H9 (cell line): ENCODE data around the gene VPS39. TPM values are rescaled to one million over a fixed set of nuclear protein-coding genes. Genes with fewer than 3 reads are reported as not detected.

Experiments used
- DNase-seq: peaks from one replicate; pipeline ENCODE4 v3.0.0-alpha.2; 2017
- H2AFZ ChIP-seq: one replicate; pipeline ENCODE4 v1.6.1; 2013; ENCODE audit warnings: mild to moderate bottlenecking, low read length, control low read depth, moderate library complexity
- H2AK5ac ChIP-seq: 2 replicates; pipeline ENCODE4 v1.6.1; 2013; ENCODE audit warnings: low read length, control low read depth, mixed read lengths; ENCODE audit not compliant: insufficient read length
- H2BK120ac ChIP-seq: one replicate; pipeline ENCODE4 v1.6.1; 2013; ENCODE audit warnings: low read depth, mild to moderate bottlenecking, low read length, control low read depth, inconsistent platforms; ENCODE audit not compliant: poor library complexity, severe bottlenecking
- H2BK12ac ChIP-seq: 2 replicates; pipeline ENCODE4 v1.6.1; 2013; ENCODE audit warnings: low read length, control low read depth, mixed read lengths, low read depth; ENCODE audit not compliant: insufficient read length
- H2BK15ac ChIP-seq: 2 replicates; pipeline ENCODE4 v1.6.1; 2013; ENCODE audit warnings: low read depth, low read length, control low read depth
- H2BK20ac ChIP-seq: one replicate; pipeline ENCODE4 v1.6.1; 2013; ENCODE audit warnings: low read depth, mild to moderate bottlenecking, low read length, control low read depth, inconsistent platforms; ENCODE audit not compliant: poor library complexity, severe bottlenecking
- H2BK5ac ChIP-seq: 2 replicates; pipeline ENCODE4 v1.6.1; 2013; ENCODE audit warnings: low read length, control low read depth, mixed read lengths; ENCODE audit not compliant: insufficient read length
- H3K14ac ChIP-seq: 2 replicates; pipeline ENCODE4 v1.6.1; 2013; ENCODE audit warnings: low read length, control low read depth; ENCODE audit not compliant: insufficient read depth
- H3K18ac ChIP-seq: 2 replicates; pipeline ENCODE4 v1.6.1; 2013; ENCODE audit warnings: low read depth, mild to moderate bottlenecking, mixed read lengths, low read length, control low read depth; ENCODE audit not compliant: insufficient read length
- H3K23ac ChIP-seq: 2 replicates; pipeline ENCODE4 v1.6.1; 2013; ENCODE audit warnings: low read length, control low read depth, mixed read lengths, low read depth; ENCODE audit not compliant: insufficient read length
- H3K23me2 ChIP-seq: 2 replicates; pipeline ENCODE4 v1.6.1; 2013; ENCODE audit warnings: low read depth, mild to moderate bottlenecking, mixed read lengths, low read length, control low read depth; ENCODE audit not compliant: insufficient read length, poor library complexity, severe bottlenecking
- H3K27ac ChIP-seq: 2 replicates; pipeline ENCODE4 v1.5.1; 2013; ENCODE audit warnings: low read length, control low read depth, mixed read lengths, low read depth; ENCODE audit not compliant: insufficient read length
- H3K27me3 ChIP-seq: 2 replicates; pipeline ENCODE4 v1.6.1; 2013; ENCODE audit warnings: low read length, control low read depth, inconsistent platforms; ENCODE audit not compliant: insufficient read depth
- H3K4ac ChIP-seq: 2 replicates; pipeline ENCODE4 v1.6.1; 2013; ENCODE audit warnings: low read depth, mild to moderate bottlenecking, control low read depth, inconsistent platforms, low read length, moderate library complexity
- H3K4me1 ChIP-seq: 2 replicates; pipeline ENCODE4 v1.6.1; 2013; ENCODE audit warnings: low read length, control low read depth, inconsistent platforms; ENCODE audit not compliant: insufficient read depth
- H3K4me2 ChIP-seq: 2 replicates; pipeline ENCODE4 v1.6.1; 2013; ENCODE audit warnings: low read length, control low read depth, mixed read lengths; ENCODE audit not compliant: insufficient read length, insufficient read depth
- H3K56ac ChIP-seq: 2 replicates; pipeline ENCODE4 v1.6.1; 2013; ENCODE audit warnings: low read depth, mild to moderate bottlenecking, mixed read lengths, low read length, control low read depth; ENCODE audit not compliant: insufficient read length
- H3K79me1 ChIP-seq: 2 replicates; pipeline ENCODE4 v1.6.1; 2013; ENCODE audit warnings: low read depth, mild to moderate bottlenecking, moderate library complexity, low read length, control low read depth, inconsistent platforms; ENCODE audit not compliant: insufficient read depth, poor library complexity, severe bottlenecking
- H3K79me2 ChIP-seq: 2 replicates; pipeline ENCODE4 v1.6.1; 2013; ENCODE audit warnings: low read length, control low read depth, inconsistent platforms; ENCODE audit not compliant: insufficient read depth
- H3K9ac ChIP-seq: 2 replicates; pipeline ENCODE4 v1.6.1; 2013; ENCODE audit warnings: low read length, control low read depth, mixed read lengths; ENCODE audit not compliant: insufficient read length; ENCODE audit errors: extremely low read depth
- H3K9me3 ChIP-seq: one replicate; pipeline ENCODE4 v1.6.1; 2013; ENCODE audit warnings: low read depth, low read length, inconsistent platforms; ENCODE audit not compliant: control insufficient read depth
- H3T11ph ChIP-seq: one replicate; pipeline ENCODE4 v1.6.1; 2013; ENCODE audit warnings: mild to moderate bottlenecking, low read length, control low read depth, inconsistent platforms
- H4K20me1 ChIP-seq: one replicate; pipeline ENCODE4 v1.6.1; 2013; ENCODE audit not compliant: control insufficient read depth, insufficient read length, insufficient read depth
- H4K5ac ChIP-seq: 2 replicates; pipeline ENCODE4 v1.6.1; 2013; ENCODE audit warnings: low read depth, mild to moderate bottlenecking, mixed read lengths, low read length, control low read depth; ENCODE audit not compliant: insufficient read length
- H4K8ac ChIP-seq: replicated peaks from 2 replicates; pipeline ENCODE4 v1.6.1; 2013; ENCODE audit warnings: low read length, control low read depth, mixed read lengths, low read depth; ENCODE audit not compliant: insufficient read length
- H4K91ac ChIP-seq: 2 replicates; pipeline ENCODE4 v1.6.1; 2013; ENCODE audit warnings: low read depth, mild to moderate bottlenecking, moderate library complexity, mixed read lengths, low read length, control low read depth; ENCODE audit not compliant: insufficient read length
- H3K27ac Mint-ChIP-seq, 3 experiments: 2 replicates in 2 of 3; 3 replicates in 1 of 3; pipeline ENCODE4 v1.8.0; 2020 to 2021; ENCODE audit warnings: mixed read lengths in 3 of 3, mild to moderate bottlenecking in 1 of 3, moderate library complexity in 1 of 3
- H3K27me3 Mint-ChIP-seq: 2 replicates; pipeline ENCODE4 v1.8.0; 2021; ENCODE audit warnings: low read depth, mild to moderate bottlenecking, moderate library complexity, mixed read lengths
- H3K36me3 Mint-ChIP-seq, 3 experiments: 2 replicates in 2 of 3; 3 replicates in 1 of 3; pipeline ENCODE4 v1.8.0; 2020 to 2021; ENCODE audit warnings: low read depth in 3 of 3, mixed read lengths in 3 of 3; ENCODE audit not compliant: insufficient read depth in 1 of 3
- H3K4me1 Mint-ChIP-seq, 2 experiments: 2 replicates each; pipeline ENCODE4 v1.8.0; 2020; ENCODE audit warnings: mixed read lengths in 2 of 2
- H3K4me3 Mint-ChIP-seq, 2 experiments: 2 replicates in 1 of 2; 3 replicates in 1 of 2; pipeline ENCODE4 v1.8.0; 2020 to 2021; ENCODE audit warnings: mild to moderate bottlenecking in 2 of 2, mixed read lengths in 2 of 2, moderate library complexity in 1 of 2
- H3K9me3 Mint-ChIP-seq, 2 experiments: 2 replicates in 1 of 2; 3 replicates in 1 of 2; pipeline ENCODE4 v1.8.0; 2020; ENCODE audit warnings: mild to moderate bottlenecking in 2 of 2, mixed read lengths in 2 of 2, moderate library complexity in 1 of 2
- WGBS: extraction: QIAGEN DNeasy Blood & Tissue Kit; methylation state at CpG from one replicate; pipeline ENCODE4 v1.1.7; 2013; ENCODE audit warnings: missing lambda C conversion rate, low lambda C conversion rate, mixed read lengths; ENCODE audit not compliant: insufficient read length; ENCODE audit errors: extremely low coverage; 5-methylcytosine and 5-hydroxymethylcytosine counted together
- total RNA-seq: library from RNA; stranded (reverse); gene quantifications from 2 replicates; pipeline ENCODE4 v1.2.1, GENCODE V29; 2021
- TF ChIP-seq, protein P1 (sequence below): fragments of 200-600 bp; sonication (generic); conservative IDR thresholded peaks from 3 replicates; pipeline ENCODE4 v1.8.0; 2021; ENCODE audit warnings: antibody characterized with exemption, mild to moderate bottlenecking

VPS39 gene
- total RNA-seq, 1 experiment from 2014 or later, result 48.6 TPM

GRCh38 chr15:42121682-42122081, 86.4 kb downstream of the VPS39 start:
- TF ChIP-seq, protein P1, sequence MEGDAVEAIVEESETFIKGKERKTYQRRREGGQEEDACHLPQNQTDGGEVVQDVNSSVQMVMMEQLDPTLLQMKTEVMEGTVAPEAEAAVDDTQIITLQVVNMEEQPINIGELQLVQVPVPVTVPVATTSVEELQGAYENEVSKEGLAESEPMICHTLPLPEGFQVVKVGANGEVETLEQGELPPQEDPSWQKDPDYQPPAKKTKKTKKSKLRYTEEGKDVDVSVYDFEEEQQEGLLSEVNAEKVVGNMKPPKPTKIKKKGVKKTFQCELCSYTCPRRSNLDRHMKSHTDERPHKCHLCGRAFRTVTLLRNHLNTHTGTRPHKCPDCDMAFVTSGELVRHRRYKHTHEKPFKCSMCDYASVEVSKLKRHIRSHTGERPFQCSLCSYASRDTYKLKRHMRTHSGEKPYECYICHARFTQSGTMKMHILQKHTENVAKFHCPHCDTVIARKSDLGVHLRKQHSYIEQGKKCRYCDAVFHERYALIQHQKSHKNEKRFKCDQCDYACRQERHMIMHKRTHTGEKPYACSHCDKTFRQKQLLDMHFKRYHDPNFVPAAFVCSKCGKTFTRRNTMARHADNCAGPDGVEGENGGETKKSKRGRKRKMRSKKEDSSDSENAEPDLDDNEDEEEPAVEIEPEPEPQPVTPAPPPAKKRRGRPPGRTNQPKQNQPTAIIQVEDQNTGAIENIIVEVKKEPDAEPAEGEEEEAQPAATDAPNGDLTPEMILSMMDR, result no peak
- no CpG with 5 or more reads among the region's 2 CpGs for WGBS
- Mint-ChIP-seq H3K36me3 (no peaks in the 10 kb centered on the region), H3K9me3 (peaks cover 3 to 4% of the 10 kb centered on the region in 2 experiments; a peak in 3 of 5 replicates), H3K4me3 (no peak overlapping the region), H3K27me3 (no peaks in the 10 kb centered on the region; the same call in none of the 2 replicates), H3K4me1 (peaks cover 12 to 13% of the 10 kb centered on the region in 2 experiments), H3K27ac (no peak overlapping the region)
- Histone ChIP-seq H2BK15ac (no peak overlapping the region), H4K20me1 (no peaks in the 10 kb centered on the region), H3T11ph (no peak overlapping the region), H3K79me2 (no peaks in the 10 kb centered on the region), H3K4me1 (no peaks in the 10 kb centered on the region), H3K18ac (no peak overlapping the region), H3K9ac (no peak overlapping the region), H2BK120ac (no peak overlapping the region), H2AFZ (no peak overlapping the region), H3K23me2 (no peaks in the 10 kb centered on the region), H3K9me3 (no peaks in the 10 kb centered on the region), H3K14ac (no peak overlapping the region), H2BK20ac (no peak overlapping the region), H3K79me1 (no peaks in the 10 kb centered on the region), H3K23ac (no peak overlapping the region), H3K56ac (no peak overlapping the region), H2AK5ac (no peak overlapping the region), H3K4ac (no peak overlapping the region), H4K91ac (no peak overlapping the region), H3K27me3 (no peaks in the 10 kb centered on the region), H2BK5ac (no peak overlapping the region), H4K8ac (no peak overlapping the region), H3K4me2 (no peak overlapping the region), H3K27ac (no peak overlapping the region), H4K5ac (no peak overlapping the region), H2BK12ac (no peak overlapping the region)
- no peak for DNase-seq
